C4-2B (cell line): ENCODE results near the gene RTBDN.

ENCODE experiments used
- H3K27ac ChIP-seq: fragments of 450-650 bp; 2 replicates; pipeline ENCODE4 v1.5.1; 2017
- ZFX ChIP-seq: fragments of 450-650 bp; IDR thresholded peaks from 2 replicates; pipeline ENCODE4 v1.6.1; 2017
- TF ChIP-seq, protein P1 (sequence below): fragments of 450-650 bp; conservative IDR thresholded peaks from 2 replicates; pipeline ENCODE4 v1.5.1; 2017; ENCODE audit warnings: mild to moderate bottlenecking

RTBDN gene

GRCh38 chr19:12778017-12778904, 56.1 kb downstream of the RTBDN start:
- H3K27ac ChIP-seq: peak overlapping the region; percentile 12; the same call in 1 of the 2 replicates

GRCh38 chr19:12777217-12778016, 57.0 kb downstream of the RTBDN start:
- no peak; the same call in 1 of the 2 replicates for TF ChIP-seq ZFX
- TF ChIP-seq, protein P1, sequence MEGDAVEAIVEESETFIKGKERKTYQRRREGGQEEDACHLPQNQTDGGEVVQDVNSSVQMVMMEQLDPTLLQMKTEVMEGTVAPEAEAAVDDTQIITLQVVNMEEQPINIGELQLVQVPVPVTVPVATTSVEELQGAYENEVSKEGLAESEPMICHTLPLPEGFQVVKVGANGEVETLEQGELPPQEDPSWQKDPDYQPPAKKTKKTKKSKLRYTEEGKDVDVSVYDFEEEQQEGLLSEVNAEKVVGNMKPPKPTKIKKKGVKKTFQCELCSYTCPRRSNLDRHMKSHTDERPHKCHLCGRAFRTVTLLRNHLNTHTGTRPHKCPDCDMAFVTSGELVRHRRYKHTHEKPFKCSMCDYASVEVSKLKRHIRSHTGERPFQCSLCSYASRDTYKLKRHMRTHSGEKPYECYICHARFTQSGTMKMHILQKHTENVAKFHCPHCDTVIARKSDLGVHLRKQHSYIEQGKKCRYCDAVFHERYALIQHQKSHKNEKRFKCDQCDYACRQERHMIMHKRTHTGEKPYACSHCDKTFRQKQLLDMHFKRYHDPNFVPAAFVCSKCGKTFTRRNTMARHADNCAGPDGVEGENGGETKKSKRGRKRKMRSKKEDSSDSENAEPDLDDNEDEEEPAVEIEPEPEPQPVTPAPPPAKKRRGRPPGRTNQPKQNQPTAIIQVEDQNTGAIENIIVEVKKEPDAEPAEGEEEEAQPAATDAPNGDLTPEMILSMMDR: peak; percentile 98
- H3K27ac ChIP-seq: peak overlapping the region; percentile 12; the same call in 1 of the 2 replicates

More at GRCh38 chr19:12778017-12778904, 56.1 kb downstream of the RTBDN start:
- no peak for TF ChIP-seq ZFX
- TF ChIP-seq, protein P1: no peak
